ENCODE data around the gene GNAI2.
"Not testable (repeated sequence)": the region's sequence is repeated elsewhere in the genome, so short reads cannot be mapped to it uniquely, and the experiment has no call there.

GNAI2 gene

DNA sequence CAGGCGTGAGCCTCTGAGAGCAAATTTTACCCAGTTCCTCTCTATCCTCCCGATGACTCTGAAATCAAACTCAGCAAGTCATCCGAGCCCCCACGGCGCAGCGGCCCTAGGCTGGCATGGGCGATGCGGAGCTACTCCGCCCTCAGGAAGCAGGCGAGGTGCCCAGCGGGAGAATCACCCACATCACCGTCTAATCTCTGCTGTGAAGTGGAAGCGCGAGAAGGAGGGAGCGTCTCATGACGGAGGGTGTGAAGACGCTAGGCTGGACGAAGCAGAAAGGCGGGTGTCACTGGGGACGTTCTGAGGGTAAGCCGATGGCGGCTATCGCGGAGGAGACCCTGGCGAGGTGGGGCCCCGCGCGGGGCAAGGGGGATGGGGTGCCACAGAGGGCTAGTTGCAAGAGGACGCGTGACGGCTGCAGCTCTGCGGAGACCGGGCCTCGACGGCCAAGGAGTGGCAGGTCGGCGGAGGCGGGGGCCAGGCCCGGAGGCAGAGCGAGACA lies 9.1 kb upstream of the GNAI2 start:
- peak in 2 of 5 experiments; percentile 30 to 65 for DNase-seq

DNA sequence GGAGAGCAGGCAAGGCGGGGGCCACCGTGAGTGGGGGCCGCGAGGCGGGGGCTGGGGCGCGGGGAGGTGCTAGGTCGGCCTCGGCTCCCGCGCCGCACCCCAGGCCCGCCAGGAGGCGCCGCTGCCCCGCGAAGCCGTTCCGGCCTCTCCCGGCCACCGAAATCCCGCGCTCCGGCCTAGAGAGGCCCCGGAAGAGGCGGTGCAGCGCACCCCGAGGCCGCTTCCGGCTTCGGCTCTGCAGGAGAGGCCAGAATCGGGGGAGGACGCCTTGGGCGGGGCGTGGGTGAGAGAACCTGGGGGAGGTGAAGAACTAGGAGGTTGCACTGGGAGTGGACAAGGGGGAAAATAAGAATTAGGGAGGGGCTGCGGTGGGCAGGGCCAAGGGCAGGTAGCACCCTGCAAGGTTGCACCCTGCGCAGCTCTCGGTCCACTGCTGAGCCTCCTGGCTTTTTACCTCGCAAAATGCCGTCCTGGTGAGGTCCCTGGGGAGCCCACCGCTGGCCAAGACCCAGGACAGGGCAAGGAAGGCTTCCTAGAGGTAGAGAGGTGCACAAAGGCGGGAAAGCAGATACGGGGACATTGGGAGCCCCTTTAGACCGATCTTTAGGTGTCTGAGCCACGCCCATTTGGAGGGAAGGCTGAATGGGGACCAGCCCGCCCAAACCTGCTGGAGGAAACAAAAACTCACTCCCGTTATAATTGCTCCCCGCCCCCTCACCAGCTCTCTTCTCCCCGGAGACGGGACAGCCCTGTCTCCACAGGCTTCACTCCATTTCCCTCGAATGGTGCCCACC lies 8.4 kb upstream of the GNAI2 start:
- peak; percentile 80 to 94 (median 85) for DNase-seq

DNA sequence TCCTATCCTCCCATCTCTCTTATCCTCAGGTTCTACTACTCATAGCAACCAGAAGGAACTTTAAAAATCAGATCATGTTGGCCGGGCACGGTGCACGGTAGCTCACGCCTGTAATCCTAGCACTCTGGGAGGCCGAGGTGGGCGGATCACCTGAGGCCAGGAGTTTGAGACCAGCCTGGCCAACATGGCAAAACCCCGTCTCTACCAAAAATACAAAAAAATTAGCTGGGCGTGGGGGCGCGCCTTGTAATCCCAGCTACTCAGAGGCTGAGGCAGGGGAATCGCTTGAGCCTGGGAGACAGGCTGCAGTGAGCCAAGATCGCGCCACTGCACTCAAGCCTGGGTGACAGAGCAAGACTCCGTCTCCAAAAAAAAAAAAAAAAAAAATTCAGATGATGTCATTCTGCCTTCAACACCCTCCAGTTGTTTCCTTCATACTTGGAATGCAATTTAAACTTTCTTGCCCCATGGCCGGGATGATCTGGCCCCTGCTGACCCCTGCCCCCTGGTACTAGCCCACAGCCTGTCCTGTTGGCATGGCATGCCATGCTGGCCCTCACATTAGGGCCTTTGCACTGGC lies 7.7 kb upstream of the GNAI2 start:
- DNase-seq = not testable (repeated sequence)

DNA sequence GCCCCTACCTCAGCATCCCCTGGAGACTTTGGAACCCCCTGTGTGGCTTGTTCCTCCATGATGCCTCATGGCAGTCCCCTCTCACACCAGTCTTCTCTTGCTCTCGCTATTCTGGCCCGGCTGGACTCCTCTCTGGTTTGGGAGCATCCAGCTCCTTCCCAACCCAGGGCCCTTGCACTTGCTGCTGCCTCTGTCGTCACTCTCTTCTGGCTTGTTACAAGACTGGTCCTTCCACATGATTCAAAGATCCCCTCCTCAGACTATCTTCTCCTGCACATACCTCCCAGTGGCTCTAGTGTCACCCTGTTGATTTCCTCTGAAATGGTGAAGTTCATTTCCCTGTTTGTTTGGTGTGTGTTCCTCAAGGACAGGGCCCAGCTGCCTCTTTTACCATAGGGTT lies 6.5 kb upstream of the GNAI2 start:
- no peak for DNase-seq

DNA sequence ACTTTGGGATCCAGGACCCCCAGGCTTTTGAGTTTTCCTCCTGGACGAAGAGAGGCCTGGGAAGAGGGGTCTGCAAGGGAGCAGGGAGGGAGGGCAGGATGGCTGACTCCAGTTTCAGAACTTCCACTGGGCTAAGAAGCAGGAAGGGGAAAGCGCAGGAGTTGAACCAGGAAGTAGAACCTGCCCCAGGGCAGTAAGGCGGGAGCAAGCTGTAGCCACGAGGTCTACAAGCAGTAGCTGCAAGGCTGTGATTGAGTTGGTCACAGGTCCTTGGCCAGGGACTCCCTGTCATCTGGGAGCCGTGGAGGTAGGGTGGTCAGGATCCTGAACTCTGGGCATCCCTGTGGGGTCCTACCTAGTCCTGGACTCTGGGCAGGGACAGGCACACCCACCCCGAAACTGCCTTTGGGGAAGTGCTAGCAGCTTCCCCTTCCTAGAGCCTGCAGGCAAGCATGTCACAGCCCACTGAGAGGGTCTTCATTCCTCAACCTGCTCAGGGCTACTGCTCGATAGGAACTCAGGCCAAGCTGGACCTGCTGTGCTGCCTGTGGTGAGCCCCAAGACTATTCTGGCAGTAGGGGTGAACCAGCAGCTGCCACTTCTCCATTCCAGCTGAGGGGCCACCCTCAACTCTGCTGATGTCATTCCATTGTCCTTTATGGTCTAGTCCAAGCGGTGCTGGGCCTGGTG lies 5.8 kb upstream of the GNAI2 start:
- DNase-seq = no peak

DNA sequence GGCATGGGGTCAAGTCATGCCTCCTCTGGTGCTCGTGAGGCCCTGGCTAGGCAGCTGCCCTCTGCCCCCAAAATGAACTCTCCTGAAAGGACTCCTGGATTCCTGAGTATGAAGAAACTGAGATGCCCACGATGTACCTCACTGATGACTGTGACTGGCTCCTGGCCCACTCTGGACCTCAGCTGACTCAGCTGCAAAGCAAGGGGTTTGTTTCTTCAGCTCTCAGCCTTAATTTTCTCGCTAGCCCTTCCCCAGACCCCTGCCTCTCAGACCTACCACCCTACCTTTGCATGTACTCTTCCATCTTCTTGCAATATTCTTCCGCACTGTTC lies 5.2 kb upstream of the GNAI2 start:
- no peak for DNase-seq

DNA sequence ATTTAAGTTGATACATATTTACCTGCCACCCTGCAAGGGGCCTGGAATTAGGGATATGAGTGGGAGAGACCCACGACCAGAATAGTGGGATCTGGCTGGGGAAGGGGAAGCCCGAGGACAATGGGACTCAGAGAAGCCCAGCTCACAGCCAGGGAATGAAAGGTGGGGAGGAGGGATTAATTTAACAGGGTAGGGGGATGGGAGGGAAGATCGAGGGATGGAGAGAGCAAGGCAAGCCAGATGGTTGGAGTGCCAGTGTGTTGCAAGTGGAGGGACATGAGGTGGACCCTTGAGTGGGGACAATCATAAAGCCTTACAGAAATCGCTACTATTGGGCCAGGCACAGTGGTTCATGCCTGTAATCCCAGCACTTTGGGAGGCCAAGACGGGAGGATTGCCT lies 4.4 kb upstream of the GNAI2 start:
- no peak for DNase-seq

DNA sequence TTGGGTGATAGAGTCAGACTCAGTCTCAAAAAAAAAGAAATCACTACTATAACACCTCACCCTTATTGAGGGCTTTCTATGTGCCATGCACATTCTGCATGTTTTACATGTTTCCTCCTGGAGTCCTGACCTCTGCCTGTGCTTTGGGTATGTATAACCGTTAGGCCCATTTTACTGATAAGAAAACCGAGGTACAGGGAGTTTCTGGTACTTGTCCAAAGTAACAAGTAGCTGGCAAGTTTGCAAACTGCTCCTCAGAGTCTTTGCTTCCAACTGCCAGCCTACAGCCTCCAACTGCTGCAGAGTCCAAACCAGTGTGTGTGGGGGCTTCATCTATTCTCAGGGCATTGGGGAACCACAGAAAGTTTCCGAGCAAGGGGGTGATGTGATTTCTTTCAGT lies 3.7 kb upstream of the GNAI2 start:
- no peak for DNase-seq

DNA sequence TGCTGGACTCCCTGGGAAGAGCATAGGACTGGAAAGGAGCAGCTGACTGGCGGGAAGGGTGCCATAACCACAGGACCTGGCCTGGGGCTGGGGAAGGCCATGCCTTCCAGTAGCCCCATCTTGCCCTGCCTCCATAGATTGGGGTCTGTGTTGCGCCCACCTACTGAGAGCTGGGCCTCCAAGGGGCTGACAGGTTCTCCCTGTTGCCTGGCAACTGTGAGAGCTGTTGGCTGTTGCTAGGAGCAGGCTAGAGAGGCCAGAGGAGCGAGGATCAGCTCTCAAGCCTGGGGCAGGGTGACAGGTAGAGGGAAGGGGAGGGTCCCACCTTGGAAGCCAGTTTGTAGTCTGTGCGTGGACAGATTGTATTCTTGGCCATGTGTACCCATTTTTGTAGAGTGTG lies 2.8 kb upstream of the GNAI2 start:
- no peak for DNase-seq

DNA sequence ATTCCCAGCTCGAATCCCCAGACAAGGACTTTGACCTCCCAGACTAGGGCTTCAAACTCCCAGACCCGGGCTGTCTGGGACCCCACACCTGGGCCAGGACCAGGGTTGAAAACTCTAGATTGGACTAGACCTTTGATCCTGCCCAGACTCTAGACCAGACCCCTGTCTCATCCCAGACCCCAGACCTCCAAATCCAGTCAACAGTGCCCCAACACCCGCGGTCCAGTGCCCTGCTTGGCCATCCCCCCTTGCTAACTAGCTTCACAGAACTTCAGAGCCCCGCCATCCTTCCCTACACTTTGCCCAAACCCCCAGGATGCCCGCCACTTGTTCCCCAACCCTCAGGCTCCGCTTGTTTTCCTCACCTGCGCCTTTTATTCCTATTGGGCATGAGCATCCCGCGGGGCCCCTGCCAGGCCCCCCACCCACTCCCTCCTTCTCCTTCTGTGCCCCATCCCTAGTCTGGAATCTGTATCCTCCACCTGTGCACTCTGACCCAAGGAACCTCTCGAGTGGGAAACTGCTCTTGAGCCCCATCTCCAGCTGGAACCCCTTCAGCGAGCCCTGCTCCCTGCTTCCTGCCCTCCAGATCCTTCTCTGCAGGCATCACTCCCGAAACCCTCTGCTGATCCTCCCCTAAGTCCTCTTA lies 604 bp downstream of the GNAI2 start:
- DNase-seq = no peak

DNA sequence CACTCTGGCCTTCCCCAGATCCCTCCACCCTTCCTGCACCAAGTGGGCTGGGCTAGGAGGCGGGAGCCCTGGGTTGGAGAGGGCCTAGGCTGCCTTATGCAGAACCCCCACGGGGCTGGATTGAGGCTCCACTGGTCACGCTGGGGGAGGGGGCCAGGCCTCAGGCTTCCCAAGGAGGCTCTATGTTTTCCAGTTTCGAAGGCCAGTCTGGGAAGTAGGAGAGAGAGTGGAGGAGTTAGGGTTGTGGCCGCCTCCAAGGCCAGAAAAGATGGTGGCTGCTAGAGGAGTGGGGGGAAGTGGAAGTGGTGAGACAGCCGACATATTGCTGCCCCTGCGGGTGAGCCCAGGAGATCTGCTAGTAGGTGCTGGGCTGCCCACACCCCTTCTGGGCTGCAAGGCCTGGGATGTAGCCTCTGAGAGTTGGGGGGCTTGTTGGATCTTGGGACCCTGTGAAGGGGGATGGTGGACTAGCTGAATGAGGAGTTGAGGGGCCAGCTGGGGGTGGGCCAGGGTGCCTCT lies 1.2 kb downstream of the GNAI2 start:
- DNase-seq = peak in 2 of 5 experiments; percentile 30 to 76

DNA sequence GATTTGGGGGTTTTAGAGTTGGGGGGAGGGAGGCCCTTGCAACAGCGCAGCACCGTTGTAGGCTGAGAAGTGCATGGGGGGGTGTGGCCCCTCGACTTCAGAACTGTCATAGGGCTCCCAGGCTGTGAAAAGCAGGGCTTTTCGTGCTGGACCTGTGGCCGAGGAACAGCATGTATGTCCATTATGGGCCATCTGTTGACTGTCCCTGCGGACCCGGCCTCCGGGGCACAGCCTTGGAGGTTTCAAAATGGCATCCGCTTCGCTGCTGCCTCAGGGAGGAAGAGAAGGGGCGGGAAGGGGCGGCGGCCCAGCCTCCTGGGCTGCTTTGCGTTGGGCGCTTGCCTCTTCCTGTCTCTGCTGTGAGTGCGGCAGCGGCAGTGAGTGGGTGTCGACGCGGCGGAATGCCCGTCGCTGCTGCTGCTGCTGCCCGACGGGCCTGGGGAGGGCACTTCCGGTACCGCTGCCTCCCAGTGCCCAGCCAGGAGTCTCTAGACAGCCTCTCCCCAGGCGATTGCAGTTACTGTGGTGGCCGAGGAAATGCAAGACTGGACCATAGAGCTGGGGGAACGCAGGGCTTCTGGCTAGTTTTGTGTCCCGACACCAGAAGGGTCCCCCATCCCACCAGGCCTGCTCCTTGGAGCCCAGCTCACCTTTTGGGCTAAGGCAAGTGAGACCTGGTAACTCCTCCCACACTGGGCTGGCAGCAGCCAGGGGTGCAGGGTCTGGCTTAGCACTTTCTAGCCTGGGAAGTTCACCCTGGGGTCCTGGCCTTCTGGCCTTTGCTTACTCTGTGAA lies 1.9 kb downstream of the GNAI2 start:
- DNase-seq = peak; percentile 69 to 95 (median 83)

DNA sequence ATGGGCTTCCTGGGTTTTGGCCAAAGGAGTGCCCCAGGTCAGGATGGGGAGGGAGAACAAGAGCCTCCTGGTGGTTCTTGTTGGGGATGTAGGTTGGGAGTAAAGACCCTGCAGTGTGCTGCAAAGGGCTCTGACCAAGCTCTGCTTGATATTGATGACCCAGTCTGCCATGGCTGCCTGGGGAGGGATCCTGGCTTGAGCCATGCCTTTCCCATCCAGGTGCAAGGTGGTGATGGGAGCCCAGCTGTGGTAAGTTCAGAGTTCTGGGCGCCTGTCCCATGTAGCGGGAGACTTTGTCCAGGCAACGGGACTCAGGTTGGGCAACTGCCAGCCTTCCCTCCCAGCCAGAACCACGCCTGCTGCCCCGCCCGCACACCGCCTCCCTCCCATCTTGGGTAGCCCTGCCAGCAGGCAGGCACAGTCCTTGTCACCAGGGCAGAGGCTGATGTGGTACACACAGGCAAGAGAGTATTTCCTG lies 2.6 kb downstream of the GNAI2 start:
- peak in 1 of 5 experiments; percentile 43 for DNase-seq

DNA sequence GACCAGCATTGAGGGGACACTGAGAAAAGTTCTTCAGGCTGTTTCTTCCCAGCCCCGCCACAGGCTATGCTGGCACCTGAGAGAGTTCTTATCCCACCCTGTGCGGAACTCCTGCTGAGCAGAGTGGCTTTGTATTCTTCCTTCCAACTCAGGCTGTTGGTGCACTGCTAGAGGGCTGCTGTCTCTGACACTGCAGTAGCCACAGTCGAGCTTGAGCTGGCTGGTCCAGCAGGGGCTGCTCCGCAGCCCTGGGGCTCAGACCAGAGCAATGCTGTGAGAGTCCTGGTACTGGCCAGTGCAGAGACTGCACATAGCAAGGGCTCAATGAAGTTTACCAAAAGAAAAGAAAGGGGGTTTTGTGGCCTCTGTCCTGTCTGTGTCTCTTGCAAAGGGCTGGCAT lies 3.6 kb downstream of the GNAI2 start:
- no peak for DNase-seq

DNA sequence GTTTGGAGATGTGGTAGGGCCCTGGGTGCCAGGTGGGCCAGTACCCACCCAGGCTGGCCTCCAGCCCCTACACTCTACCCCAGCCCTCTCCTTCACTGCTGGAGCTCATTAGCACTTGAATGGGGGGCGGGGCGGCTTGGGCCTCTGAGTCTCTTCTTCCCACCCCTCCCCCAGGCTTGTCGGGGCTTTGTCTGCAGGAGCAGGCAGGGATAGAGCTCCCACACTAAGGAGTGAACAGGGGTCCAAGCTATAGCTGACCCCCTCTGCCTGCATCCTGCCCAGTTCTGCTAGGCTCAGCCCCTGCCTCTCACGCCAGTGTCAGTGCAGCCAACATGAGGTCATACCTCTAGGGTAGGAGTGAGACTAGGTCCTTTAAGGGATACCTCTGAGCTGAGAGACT lies 5.2 kb downstream of the GNAI2 start:
- DNase-seq = no peak

DNA sequence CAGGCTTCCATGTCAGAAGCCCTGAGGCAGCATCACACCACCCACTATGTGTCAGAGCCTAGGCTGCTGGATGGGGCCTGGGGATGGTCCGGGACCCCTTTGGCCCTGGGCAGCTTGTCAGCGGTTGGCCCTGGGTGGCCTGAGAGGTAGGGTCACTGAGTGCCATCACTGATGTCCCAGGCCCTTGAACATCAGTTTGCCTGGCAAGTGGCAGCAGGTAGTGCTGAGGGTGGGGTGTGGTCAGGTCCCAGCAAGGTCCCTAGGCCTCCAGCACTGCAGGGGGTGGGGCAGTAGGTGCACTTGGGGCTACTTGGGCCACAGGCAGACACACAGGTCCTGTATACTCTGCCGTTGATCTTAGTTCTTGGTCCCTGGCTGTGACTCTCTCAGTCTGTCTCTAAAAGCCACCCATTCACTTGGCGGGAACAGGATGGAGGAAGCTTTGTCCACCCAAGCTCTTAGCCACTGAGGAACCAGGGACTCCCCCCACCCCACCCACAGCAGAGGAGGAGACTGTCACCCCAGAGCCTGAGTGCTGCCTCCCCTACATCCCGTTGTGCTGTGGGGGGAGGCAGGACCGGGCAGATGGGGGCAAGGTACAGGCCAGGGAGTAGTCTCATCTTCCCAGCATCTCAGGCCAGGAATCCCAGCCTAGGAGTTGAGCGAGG lies 5.8 kb downstream of the GNAI2 start:
- DNase-seq = no peak

DNA sequence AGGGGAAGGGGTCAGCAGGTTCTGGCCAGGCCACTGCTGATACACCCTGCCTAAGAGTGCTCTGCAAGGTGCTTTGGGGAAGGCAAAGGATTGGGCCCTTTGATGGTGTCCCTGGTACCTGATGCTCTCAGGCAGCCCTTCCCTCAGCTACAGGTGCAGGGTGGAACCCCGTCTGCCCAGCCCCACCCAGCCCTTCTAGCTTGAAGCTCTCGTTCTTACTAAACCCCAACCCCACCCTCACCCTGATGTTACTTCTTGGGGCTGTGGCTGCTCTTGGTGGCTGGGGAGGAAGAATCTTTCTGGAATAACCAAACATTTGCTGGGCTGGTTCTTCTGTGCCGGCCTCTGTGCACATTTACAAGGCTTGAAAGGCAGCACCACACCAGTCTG lies 6.4 kb downstream of the GNAI2 start:
- DNase-seq = peak in 1 of 5 experiments; percentile 48

DNA sequence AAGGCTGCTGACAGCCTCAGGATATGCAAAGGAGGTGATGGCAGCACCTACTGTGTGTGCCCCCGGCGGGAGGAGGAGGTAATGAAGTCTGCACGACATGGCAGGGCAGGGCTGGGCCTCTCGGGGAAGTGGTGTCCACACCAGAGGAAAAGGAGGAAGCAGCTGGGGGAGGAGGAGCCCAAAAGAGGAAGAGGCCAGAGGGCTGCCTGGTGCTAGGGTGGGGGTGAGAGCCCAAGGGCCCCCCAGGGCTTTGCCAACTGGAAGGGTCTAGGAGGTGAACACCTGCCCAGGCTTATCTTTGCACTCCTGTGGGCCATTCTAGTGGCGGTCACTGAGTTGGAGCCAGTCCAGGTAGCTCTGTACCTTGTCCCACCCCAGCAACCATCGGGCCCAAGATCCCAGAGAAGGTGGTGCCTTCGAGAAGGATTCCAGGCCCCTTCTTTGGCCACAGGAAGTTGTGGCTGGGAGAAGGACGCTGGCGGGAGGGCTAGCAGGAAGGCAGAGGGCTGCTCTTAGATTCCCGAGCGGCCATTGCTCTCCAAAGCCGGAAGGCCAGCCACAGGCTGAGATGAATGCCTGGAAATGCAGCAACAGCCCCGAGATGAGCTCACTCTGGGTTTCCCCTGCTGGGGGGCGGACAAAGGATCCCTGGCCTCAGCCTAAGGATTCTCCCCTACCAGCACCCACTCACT lies 7.0 kb downstream of the GNAI2 start:
- peak in 3 of 5 experiments; percentile 22 to 48 (median 27) for DNase-seq

DNA sequence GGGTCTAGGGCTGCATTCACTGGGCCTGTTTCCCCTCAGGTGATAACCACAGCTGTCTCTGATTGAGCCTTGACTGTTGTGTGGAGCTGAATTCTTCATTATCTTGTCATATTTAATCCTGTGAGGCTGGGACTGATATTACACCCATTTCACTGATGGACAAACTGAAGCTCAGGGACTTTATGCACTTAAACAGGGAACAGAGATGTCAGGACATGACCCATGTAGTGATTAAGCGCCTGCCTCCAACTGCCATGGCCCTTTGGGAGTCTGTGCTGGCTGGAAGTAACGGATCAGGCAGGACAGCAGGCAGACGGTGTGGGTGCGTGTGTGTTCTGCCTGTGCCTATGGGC lies 7.5 kb downstream of the GNAI2 start:
- DNase-seq = no peak

DNA sequence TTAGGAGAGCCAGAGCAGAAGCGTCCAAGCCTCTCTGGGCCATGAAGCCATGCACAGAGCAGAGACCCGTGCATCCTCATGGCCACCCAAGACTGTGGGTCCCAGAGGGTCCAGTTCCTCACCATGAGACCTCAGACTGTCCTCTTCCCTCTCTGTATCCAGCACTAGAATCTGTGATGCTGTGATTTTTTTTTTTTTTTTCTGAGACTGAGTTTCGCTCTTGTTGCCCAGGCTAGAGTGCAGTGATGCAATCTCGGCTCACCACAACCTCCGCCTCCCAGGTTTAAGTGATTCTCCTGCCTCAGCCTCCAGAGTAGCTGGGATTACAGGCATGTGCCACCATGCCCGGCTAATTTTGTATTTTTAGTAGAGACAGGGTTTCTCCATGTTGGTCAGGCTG lies 8.8 kb downstream of the GNAI2 start:
- not testable (repeated sequence) for DNase-seq

DNA sequence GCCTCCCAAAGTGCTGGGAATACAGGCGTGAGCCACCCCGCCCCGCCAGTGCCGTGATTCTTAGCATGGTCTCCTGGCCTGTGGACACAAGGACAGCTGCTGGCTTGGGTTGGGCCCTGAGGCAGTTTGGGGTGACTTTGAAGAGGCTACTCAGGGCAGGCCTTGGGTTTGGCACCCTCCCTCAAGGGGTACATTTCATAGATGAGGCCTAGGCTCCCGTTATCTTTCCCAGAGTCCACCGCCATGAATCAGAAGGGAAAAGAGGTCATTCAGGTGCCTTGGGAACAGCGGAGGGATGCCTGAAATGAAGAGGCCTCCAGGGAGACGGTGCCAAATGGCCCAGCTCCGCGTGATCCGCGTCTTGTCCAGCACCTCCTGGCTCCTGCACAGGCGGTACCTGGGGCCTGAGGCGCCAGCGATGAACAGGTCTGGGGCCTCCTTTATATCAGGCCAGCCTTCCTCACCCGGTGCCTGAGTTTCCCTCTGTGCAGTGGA lies 9.3 kb downstream of the GNAI2 start:
- DNase-seq = no peak

All from T-helper 2 cell (primary cell).